OCI-LY1 (cell line): ENCODE results near the gene NEGR1.

Experiments used
- H2AFZ ChIP-seq: fragments of 200-600 bp; sonication (generic), shearing (Covaris generic); 2 replicates; pipeline ENCODE4 v1.6.0; 2014; ENCODE audit warnings: antibody characterized with exemption, mild to moderate bottlenecking, low read length
- H3F3A ChIP-seq: fragments of 200-600 bp; sonication (generic), shearing (Covaris generic); 2 replicates; pipeline ENCODE4 v1.6.0; 2014; ENCODE audit warnings: mild to moderate bottlenecking, antibody characterized with exemption, low read length, moderate library complexity; ENCODE audit not compliant: insufficient read depth
- H3K27ac ChIP-seq: fragments of 200-600 bp; sonication (generic); 2 replicates; pipeline ENCODE4 v1.5.1; 2014; ENCODE audit warnings: low read length, mixed run types, mild to moderate bottlenecking, low read depth; ENCODE audit not compliant: poor library complexity, severe bottlenecking
- H3K27me3 ChIP-seq: fragments of 200-600 bp; sonication (generic); 2 replicates; pipeline ENCODE4 v1.6.0; 2014; ENCODE audit warnings: antibody characterized with exemption, mild to moderate bottlenecking, low read length, moderate library complexity; ENCODE audit not compliant: insufficient read depth
- H3K36me3 ChIP-seq: fragments of 200-600 bp; sonication (generic); 2 replicates; pipeline ENCODE4 v1.6.1; 2014; ENCODE audit warnings: mild to moderate bottlenecking, antibody characterized with exemption, low read length, moderate library complexity, mixed read lengths; ENCODE audit not compliant: insufficient read depth
- H3K4me1 ChIP-seq: fragments of 200-600 bp; sonication (generic); 2 replicates; pipeline ENCODE4 v1.5.1; 2014; ENCODE audit warnings: mild to moderate bottlenecking, low read length, moderate library complexity; ENCODE audit not compliant: insufficient read depth, severe bottlenecking
- H3K4me2 ChIP-seq: fragments of 200-600 bp; sonication (generic), shearing (Covaris generic); 2 replicates; pipeline ENCODE4 v1.6.1; 2014; ENCODE audit warnings: low read length
- H3K4me3 ChIP-seq: fragments of 200-600 bp; sonication (generic); 2 replicates; pipeline ENCODE4 v1.5.1; 2014; ENCODE audit warnings: low read length, low read depth, mild to moderate bottlenecking, mixed read lengths; ENCODE audit not compliant: poor library complexity, severe bottlenecking
- H3K79me2 ChIP-seq: fragments of 200-600 bp; shearing (Covaris generic); 2 replicates; pipeline ENCODE4 v1.6.1; 2016; ENCODE audit warnings: mixed run types, low read length, mixed read lengths; ENCODE audit not compliant: insufficient read depth
- H3K9ac ChIP-seq: fragments of 200-600 bp; sonication (generic), shearing (Covaris generic); 2 replicates; pipeline ENCODE4 v1.6.1; 2014; ENCODE audit warnings: mild to moderate bottlenecking, low read length, mixed read lengths
- H3K9me2 ChIP-seq: fragments of 200-600 bp; sonication (generic), shearing (Covaris generic); 2 replicates; pipeline ENCODE4 v1.6.1; 2014; ENCODE audit warnings: low read depth, mild to moderate bottlenecking, low read length, mixed read lengths
- H3K9me3 ChIP-seq: fragments of 200-600 bp; shearing (Covaris generic); 2 replicates; pipeline ENCODE4 v1.6.1; 2014; ENCODE audit warnings: low read length, mixed read lengths
- H4K20me1 ChIP-seq: fragments of 200-600 bp; sonication (generic), shearing (Covaris generic); 2 replicates; pipeline ENCODE4 v1.6.0; 2016; ENCODE audit warnings: mild to moderate bottlenecking, low read length; ENCODE audit not compliant: insufficient read depth
- EZH2 ChIP-seq: fragments of 200-600 bp; sonication (generic), shearing (Covaris generic); IDR thresholded peaks from 2 replicates; pipeline ENCODE4 v1.8.0; 2017; ENCODE audit warnings: borderline replicate concordance, mixed run types, mild to moderate bottlenecking, antibody characterized with exemption, low read length, moderate library complexity, mixed read lengths
- TF ChIP-seq, protein P1 (sequence below): fragments of 200-600 bp; sonication (generic), shearing (Covaris generic); IDR thresholded peaks from 2 replicates; pipeline ENCODE4 v1.5.1; 2017; ENCODE audit warnings: mild to moderate bottlenecking, antibody characterized with exemption, low read length, moderate library complexity, mixed read lengths

The NEGR1 gene

GRCh38 chr1:71417421-71417820 lies 864.9 kb downstream of the NEGR1 start:
- TF ChIP-seq EZH2: no peak
- TF ChIP-seq, protein P1, sequence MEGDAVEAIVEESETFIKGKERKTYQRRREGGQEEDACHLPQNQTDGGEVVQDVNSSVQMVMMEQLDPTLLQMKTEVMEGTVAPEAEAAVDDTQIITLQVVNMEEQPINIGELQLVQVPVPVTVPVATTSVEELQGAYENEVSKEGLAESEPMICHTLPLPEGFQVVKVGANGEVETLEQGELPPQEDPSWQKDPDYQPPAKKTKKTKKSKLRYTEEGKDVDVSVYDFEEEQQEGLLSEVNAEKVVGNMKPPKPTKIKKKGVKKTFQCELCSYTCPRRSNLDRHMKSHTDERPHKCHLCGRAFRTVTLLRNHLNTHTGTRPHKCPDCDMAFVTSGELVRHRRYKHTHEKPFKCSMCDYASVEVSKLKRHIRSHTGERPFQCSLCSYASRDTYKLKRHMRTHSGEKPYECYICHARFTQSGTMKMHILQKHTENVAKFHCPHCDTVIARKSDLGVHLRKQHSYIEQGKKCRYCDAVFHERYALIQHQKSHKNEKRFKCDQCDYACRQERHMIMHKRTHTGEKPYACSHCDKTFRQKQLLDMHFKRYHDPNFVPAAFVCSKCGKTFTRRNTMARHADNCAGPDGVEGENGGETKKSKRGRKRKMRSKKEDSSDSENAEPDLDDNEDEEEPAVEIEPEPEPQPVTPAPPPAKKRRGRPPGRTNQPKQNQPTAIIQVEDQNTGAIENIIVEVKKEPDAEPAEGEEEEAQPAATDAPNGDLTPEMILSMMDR: no peak
- Histone ChIP-seq H3K9me2 (no peaks in the 10 kb centered on the region), H3K4me3 (no peak overlapping the region), H3K36me3 (no peaks in the 10 kb centered on the region), H3F3A (no peaks in the 10 kb centered on the region), H3K27me3 (no peaks in the 10 kb centered on the region), H3K4me1 (no peaks in the 10 kb centered on the region), H3K9me3 (no peaks in the 10 kb centered on the region), H3K79me2 (no peaks in the 10 kb centered on the region), H4K20me1 (no peaks in the 10 kb centered on the region), H3K27ac (no peak overlapping the region), H3K4me2 (no peak overlapping the region), H2AFZ (no peak overlapping the region), H3K9ac (no peak overlapping the region)

DNA sequence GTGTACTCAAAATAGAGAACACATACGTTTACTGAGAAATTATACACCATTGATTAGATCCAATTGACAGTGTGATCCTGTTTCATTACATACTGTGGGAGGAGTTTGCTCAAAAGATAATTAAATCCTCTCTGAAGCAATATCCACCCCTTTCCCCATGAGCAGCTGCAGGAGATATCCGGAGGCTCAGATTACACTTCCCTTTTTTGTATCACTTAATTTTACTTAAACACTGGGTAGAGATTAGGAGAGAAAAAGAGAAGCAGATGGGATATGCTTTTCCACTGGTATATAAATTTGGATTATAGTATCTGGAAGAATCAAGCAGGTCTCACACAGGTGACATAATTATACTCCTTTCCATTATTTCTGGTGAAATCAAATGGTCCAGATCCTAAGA lies 868.2 kb downstream of the NEGR1 start:
- Histone ChIP-seq H3K27ac (no peak overlapping the region), H3K79me2 (no peaks in the 10 kb centered on the region), H3K4me1 (no peaks in the 10 kb centered on the region), H2AFZ (no peak overlapping the region), H3K27me3 (no peaks in the 10 kb centered on the region), H3K9me3 (no peaks in the 10 kb centered on the region), H4K20me1 (no peaks in the 10 kb centered on the region), H3K9me2 (no peaks in the 10 kb centered on the region), H3K36me3 (no peaks in the 10 kb centered on the region), H3F3A (no peaks in the 10 kb centered on the region), H3K4me3 (no peak overlapping the region), H3K9ac (no peak overlapping the region), H3K4me2 (no peak overlapping the region)
- TF ChIP-seq, protein P1: no peak
- no peak for TF ChIP-seq EZH2

- Histone ChIP-seq H3K9ac (no peak overlapping the region), H4K20me1 (no peaks in the 10 kb centered on the region), H3K36me3 (no peaks in the 10 kb centered on the region), H3K9me3 (no peaks in the 10 kb centered on the region), H3K79me2 (no peaks in the 10 kb centered on the region), H3K4me2 (no peak overlapping the region), H3K4me3 (no peak overlapping the region), H3K27ac (no peak overlapping the region), H3K4me1 (no peaks in the 10 kb centered on the region), H2AFZ (no peak overlapping the region), H3F3A (no peaks in the 10 kb centered on the region), H3K9me2 (no peaks in the 10 kb centered on the region), H3K27me3 (no peaks in the 10 kb centered on the region)
- no peak for TF ChIP-seq EZH2
- TF ChIP-seq, protein P1: no peak
Observed at GRCh38 chr1:71413441-71414175, 868.7 kb downstream of the NEGR1 start.
